HepG2 (cell line): ENCODE data around the gene F12. TPM values are rescaled to one million over a fixed set of nuclear protein-coding genes. Genes with fewer than 3 reads are reported as not detected.

Experiments used
- EEA1 ChIP-seq: sonication (generic); formaldehyde crosslinking; IDR thresholded peaks from 2 replicates; pipeline ENCODE4 v1.5.1; 2020; ENCODE audit warnings: mild to moderate bottlenecking, missing genetic modification reagents, borderline replicate concordance
- GMEB1 ChIP-seq: sonication (generic); formaldehyde crosslinking; IDR thresholded peaks from 2 replicates; pipeline ENCODE4 v1.5.1; 2020; ENCODE audit warnings: missing genetic modification reagents, mild to moderate bottlenecking, borderline replicate concordance
- GPN1 ChIP-seq: sonication (generic); formaldehyde crosslinking; IDR thresholded peaks from 2 replicates; pipeline ENCODE4 v1.5.1; 2020; ENCODE audit warnings: missing genetic modification reagents, borderline replicate concordance
- HMG20B ChIP-seq: conservative IDR thresholded peaks from 2 replicates; pipeline ENCODE4 v1.6.1; 2016; ENCODE audit warnings: missing genetic modification reagents, missing compliant biosample characterization
- MAFK ChIP-seq, 2 experiments: IDR thresholded peaks in 1 of 2; conservative IDR thresholded peaks in 1 of 2; 2 replicates each; pipeline ENCODE4 v1.6.1; 2011; ENCODE audit warnings: improper control_type of control experiment in 2 of 2, low read length in 2 of 2
- ONECUT2 ChIP-seq: sonication (generic); formaldehyde crosslinking; IDR thresholded peaks from 2 replicates; pipeline ENCODE4 v1.4.0; 2020; ENCODE audit warnings: missing genetic modification reagents
- PHF8 ChIP-seq: sonication (generic); formaldehyde crosslinking; IDR thresholded peaks from 2 replicates; pipeline ENCODE4 v1.5.0; 2020; ENCODE audit warnings: missing genetic modification reagents
- TFDP2 ChIP-seq: sonication (generic); formaldehyde crosslinking; IDR thresholded peaks from 2 replicates; pipeline ENCODE4 v1.4.0; 2020; ENCODE audit warnings: missing genetic modification reagents
- ZFYVE20 ChIP-seq: sonication (generic); formaldehyde crosslinking; IDR thresholded peaks from 2 replicates; pipeline ENCODE4 v1.8.0; 2023; ENCODE audit warnings: low read depth, mild to moderate bottlenecking, moderate library complexity, missing genetic modification reagents, borderline replicate concordance
- ZNF274 ChIP-seq: sonication (generic); formaldehyde crosslinking; IDR thresholded peaks from 2 replicates; pipeline ENCODE4 v1.5.1; 2020; ENCODE audit warnings: mild to moderate bottlenecking, missing genetic modification reagents
- ZNF282 ChIP-seq: fragments of 450-650 bp; IDR thresholded peaks from 2 replicates; pipeline ENCODE4 v1.6.1; 2018; ENCODE audit not compliant: partially characterized antibody
- ZNF562 ChIP-seq: sonication (generic); formaldehyde crosslinking; IDR thresholded peaks from 2 replicates; pipeline ENCODE4 v1.8.0; 2022; ENCODE audit warnings: missing genetic modification reagents, borderline replicate concordance
- ZNF687 ChIP-seq: sonication (generic); formaldehyde crosslinking; IDR thresholded peaks from 2 replicates; pipeline ENCODE4 v1.5.1; 2020; ENCODE audit warnings: mild to moderate bottlenecking, missing genetic modification reagents, moderate library complexity
- ZNF720 ChIP-seq: sonication (generic); formaldehyde crosslinking; IDR thresholded peaks from 2 replicates; pipeline ENCODE4 v1.4.0; 2020; ENCODE audit warnings: missing genetic modification reagents
- polyA plus RNA-seq, 8 experiments: library from polyadenylated mRNA; depleted of rRNA in 3 of 8; stranded (reverse) in 7 of 8; unstranded in 1 of 8; fragments of >200 nt; fragmentation: Illumina TruSeq in 4 of 8; extraction: Trizol in 4 of 8; gene quantifications; 2 replicates each; pipeline versions ENCODE4 v1.2.1 to v1.2.3, GENCODE V29; 2011 to 2016; ENCODE audit warnings: low read depth in 4 of 8, missing spikeins in 1 of 8, mixed read lengths in 1 of 8; ENCODE audit not compliant: insufficient read depth in 1 of 8
- total RNA-seq, 5 experiments: library from RNA; depleted of rRNA; stranded (reverse); fragments of >200 nt; fragmentation: Illumina TruSeq; extraction: Trizol; gene quantifications; 2 replicates each; pipeline ENCODE4 v1.2.3, GENCODE V29; 2016; ENCODE audit warnings: low read depth in 1 of 5
- TF ChIP-seq, protein P1 (sequence below): sonication (generic); formaldehyde crosslinking; IDR thresholded peaks from 2 replicates; pipeline ENCODE4 v1.5.1; 2020; ENCODE audit warnings: mild to moderate bottlenecking, missing genetic modification reagents
- TF ChIP-seq, protein P2 (sequence below): sonication (generic); formaldehyde crosslinking; conservative IDR thresholded peaks from 2 replicates; pipeline ENCODE4 v1.8.0; 2022; ENCODE audit warnings: mild to moderate bottlenecking, moderate library complexity, missing genetic modification reagents

Gene F12
- total and polyA plus RNA-seq, 2 of the 13 experiments (the other 11 are each of a cell fraction or from before 2014, with no cell fraction given): 2.5 to 3.0 TPM

DNA sequence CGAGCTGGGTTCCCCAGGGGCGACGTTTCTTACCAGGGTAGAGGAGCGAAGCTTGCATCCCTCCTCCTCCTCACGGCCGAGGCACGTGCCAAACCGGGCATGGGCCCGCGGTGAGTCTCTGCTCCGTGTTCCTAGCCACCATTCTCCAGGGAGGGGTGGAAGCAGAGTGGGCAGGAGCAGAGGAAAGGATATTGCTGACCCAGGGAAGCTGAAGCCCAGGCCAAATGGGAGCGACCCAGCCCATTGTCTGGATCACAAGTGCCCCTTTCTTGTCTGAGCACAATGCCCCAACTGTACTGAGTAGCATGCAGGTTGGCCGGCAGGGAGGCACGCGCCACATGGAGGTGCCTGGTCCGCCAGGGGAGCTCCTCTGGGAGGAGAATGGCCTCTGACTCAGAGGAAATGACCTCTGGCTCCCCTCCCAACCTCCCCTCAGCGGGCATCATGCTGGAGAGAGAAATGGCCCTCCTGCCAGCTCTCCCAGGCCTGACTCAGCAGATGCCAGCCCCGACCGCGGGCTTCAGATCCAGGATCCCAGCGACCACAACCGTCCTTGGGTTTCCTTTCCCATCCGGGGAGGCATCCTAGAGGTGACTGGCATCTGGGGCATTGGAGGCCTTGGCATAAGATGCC, 38.4 kb upstream of the F12 start (continued):
- no peak for TF ChIP-seq ZNF282
- TF ChIP-seq HMG20B: 0 out of 2 replicates have a peak, but pooled peaks have one; percentile 21
- no peak for TF ChIP-seq ZNF720
- TF ChIP-seq, protein P1, sequence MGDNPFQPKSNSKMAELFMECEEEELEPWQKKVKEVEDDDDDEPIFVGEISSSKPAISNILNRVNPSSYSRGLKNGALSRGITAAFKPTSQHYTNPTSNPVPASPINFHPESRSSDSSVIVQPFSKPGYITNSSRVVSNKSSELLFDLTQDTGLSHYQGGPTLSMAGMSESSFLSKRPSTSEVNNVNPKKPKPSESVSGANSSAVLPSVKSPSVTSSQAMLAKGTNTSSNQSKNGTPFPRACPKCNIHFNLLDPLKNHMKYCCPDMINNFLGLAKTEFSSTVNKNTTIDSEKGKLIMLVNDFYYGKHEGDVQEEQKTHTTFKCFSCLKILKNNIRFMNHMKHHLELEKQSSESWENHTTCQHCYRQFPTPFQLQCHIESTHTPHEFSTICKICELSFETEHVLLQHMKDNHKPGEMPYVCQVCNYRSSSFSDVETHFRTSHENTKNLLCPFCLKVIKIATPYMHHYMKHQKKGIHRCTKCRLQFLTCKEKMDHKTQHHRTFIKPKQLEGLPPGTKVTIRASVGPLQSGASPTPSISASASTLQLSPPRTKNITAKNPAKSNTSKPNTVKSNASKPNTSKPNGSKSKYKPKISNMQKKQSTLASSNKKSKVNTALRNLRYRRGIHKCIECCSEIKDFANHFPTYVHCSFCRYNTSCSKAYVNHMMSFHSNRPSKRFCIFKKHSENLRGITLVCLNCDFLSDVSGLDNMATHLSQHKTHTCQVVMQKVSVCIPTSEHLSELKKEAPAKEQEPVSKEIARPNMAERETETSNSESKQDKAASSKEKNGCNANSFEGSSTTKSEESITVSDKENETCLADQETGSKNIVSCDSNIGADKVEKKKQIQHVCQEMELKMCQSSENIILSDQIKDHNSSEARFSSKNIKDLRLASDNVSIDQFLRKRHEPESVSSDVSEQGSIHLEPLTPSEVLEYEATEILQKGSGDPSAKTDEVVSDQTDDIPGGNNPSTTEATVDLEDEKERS (CRISPR knock-in tag): 0 out of 2 replicates have a peak, but pooled peaks have one; percentile 44
- TF ChIP-seq ONECUT2 (CRISPR knock-in tag): no peak
- TF ChIP-seq ZNF687 (CRISPR knock-in tag): peak; percentile 97
- TF ChIP-seq, protein P2, sequence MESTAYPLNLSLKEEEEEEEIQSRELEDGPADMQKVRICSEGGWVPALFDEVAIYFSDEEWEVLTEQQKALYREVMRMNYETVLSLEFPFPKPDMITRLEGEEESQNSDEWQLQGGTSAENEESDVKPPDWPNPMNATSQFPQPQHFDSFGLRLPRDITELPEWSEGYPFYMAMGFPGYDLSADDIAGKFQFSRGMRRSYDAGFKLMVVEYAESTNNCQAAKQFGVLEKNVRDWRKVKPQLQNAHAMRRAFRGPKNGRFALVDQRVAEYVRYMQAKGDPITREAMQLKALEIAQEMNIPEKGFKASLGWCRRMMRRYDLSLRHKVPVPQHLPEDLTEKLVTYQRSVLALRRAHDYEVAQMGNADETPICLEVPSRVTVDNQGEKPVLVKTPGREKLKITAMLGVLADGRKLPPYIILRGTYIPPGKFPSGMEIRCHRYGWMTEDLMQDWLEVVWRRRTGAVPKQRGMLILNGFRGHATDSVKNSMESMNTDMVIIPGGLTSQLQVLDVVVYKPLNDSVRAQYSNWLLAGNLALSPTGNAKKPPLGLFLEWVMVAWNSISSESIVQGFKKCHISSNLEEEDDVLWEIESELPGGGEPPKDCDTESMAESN (CRISPR knock-in tag): peak; percentile 71; the same call in 1 of the 2 replicates
- TF ChIP-seq GMEB1 (CRISPR knock-in tag): 0 out of 2 replicates have a peak, but pooled peaks have one; percentile 33
- TF ChIP-seq ZNF562 (CRISPR knock-in tag): no peak
- peak; percentile 55; the same call in 1 of the 2 replicates for TF ChIP-seq PHF8
- no peak for TF ChIP-seq GPN1
- peak; percentile 53 to 70; a peak in 2 of 4 replicates for TF ChIP-seq MAFK (conservative IDR thresholded peaks at IDR 0.05 in 1 of 2, IDR thresholded peaks at IDR 0.05 in 1 of 2; ENCODE audit: low read length in 2 of 2)
- TF ChIP-seq ZNF274 (CRISPR knock-in tag): 0 out of 2 replicates have a peak, but pooled peaks have one; percentile 36
- no peak for TF ChIP-seq ZFYVE20 (CRISPR knock-in tag)
- TF ChIP-seq TFDP2 (CRISPR knock-in tag): peak; percentile 38; the same call in 1 of the 2 replicates
- TF ChIP-seq EEA1 (CRISPR knock-in tag): no peak
